ENCODE measurements around the gene ZNF229.
"Not testable (repeated sequence)": the region's sequence is repeated elsewhere in the genome, so short reads cannot be mapped to it uniquely, and the experiment has no call there.

Gene ZNF229

GRCh38 chr19:44430956-44431355 lies 17.3 kb downstream of the ZNF229 start:
- H3K4me1 ChIP-seq: no peaks in the 10 kb centered on the region
- H3K36me3 ChIP-seq (ENCODE audit: control insufficient read depth, insufficient read depth, low read length): peaks cover 7% of the 10 kb centered on the region
- no peak for TF ChIP-seq CTCF (IDR thresholded peaks at IDR 0.05)
- H3K27ac ChIP-seq: no peak overlapping the region
- H3K79me2 ChIP-seq: no peaks in the 10 kb centered on the region
- H3K4me2 ChIP-seq (ENCODE audit: low read length): no peak overlapping the region
- H2AFZ ChIP-seq: no peak overlapping the region
- peaks cover 12% of the 10 kb centered on the region for H3K9me3 ChIP-seq (ENCODE audit: control insufficient read depth, low read length)
- H3K4me3 ChIP-seq (ENCODE audit: low read depth, low read length): no peak overlapping the region
- H3K27me3 ChIP-seq (ENCODE audit: control insufficient read depth, insufficient read depth, low read length): no peaks in the 10 kb centered on the region
- H3K9ac ChIP-seq: no peak overlapping the region

DNA sequence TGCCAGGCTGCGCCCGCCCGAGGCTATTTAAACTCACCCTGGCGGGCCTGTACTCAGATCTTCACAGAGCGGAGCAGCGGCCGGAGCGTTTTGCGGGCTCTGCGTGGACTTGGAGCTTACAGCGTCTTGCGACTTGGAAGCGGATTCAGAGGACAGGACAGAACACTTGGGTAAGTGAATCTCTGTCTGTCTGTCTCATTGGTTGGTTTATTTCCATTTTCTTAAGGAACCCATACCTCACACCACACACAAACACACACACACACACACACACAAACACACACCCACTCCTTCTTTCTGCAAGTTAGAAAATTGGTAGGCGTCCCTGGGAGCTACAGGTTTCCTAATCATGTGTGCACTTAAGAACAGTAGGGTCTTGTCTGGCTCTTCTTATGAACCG lies 32.7 kb downstream of the ZNF229 start:
- not testable (repeated sequence) for H3K27ac ChIP-seq; H3K27me3 ChIP-seq (ENCODE audit: control insufficient read depth, insufficient read depth, low read length); H3K4me2 ChIP-seq (ENCODE audit: low read length); H3K36me3 ChIP-seq (ENCODE audit: control insufficient read depth, insufficient read depth, low read length); H3K4me1 ChIP-seq; H2AFZ ChIP-seq; H3K4me3 ChIP-seq (ENCODE audit: low read depth, low read length); H3K9ac ChIP-seq; H3K79me2 ChIP-seq; H3K9me3 ChIP-seq (ENCODE audit: control insufficient read depth, low read length)

DNA sequence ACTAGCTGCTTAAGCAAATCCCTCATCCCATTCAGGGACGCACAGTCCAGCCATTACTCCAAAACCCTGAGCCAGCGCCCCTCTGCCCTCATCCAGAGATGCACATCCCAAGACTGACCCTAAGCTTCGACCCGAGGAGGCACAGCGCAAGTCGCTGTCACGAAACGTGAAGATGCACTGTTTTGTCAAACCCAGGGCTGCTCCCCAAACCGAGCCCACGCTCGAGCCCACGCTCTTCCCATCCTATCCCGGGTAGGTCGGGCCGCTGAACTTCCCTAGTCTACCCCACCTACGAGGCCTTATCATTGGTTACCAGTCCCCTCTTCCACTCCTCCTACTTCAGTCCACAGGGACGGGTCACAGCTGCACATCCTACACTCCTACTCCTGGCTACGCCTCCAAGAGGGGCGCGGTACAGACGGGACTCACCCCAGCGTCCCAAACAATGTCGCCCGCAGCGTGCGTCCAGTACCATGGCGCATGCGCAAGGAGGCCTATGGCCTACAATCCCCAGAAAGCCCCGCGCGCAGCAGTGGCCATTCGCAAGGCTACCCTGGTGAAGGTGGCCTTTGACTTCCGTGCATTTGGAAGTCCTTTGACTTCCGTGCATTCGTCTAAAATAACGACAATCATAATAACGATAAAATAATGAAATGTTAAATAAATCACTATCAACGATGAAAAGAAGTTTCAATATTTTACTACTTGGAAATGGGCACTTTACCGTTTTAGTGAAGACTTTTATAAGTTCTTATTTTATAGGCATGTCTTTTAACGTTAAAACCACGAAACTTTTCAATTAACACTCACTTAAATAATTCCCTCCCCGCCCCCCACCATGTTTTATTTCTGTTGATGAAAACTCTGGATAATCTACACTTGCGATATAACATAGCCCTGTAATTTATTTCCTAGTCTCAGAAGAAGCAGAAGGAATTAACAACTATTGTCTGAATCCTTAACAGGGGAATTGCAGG lies 46.8 kb downstream of the ZNF229 start, which contains the start of gene ZNF285:
ZNF285 (minus strand) TSS at position 470 of the 977 bp plus-strand sequence. CDS start 4,395 bp downstream, outside the sequence.
- Histone ChIP-seq H3K9ac (no peak within 1 kb of the TSS), H3K27ac (no peak within 1 kb of the TSS), H2AFZ (no peak within 1 kb of the TSS), H3K36me3 (ENCODE audit: control insufficient read depth, insufficient read depth, low read length) (peaks cover 4% of the 10 kb centered on the region), H3K4me2 (ENCODE audit: low read length) (peak within 1 kb of the TSS; percentile 66), H3K79me2 (no peaks in the 10 kb centered on the region), H3K4me1 (no peaks in the 10 kb centered on the region), H3K4me3 (ENCODE audit: low read depth, low read length) (peak within 1 kb of the TSS; percentile 72), H3K9me3 (ENCODE audit: control insufficient read depth, low read length) (peaks cover 4% of the 10 kb centered on the region), H3K27me3 (ENCODE audit: control insufficient read depth, insufficient read depth, low read length) (no peaks in the 10 kb centered on the region)
- TF ChIP-seq CTCF (IDR thresholded peaks at IDR 0.05): no peak

GRCh38 chr19:44389268-44389667 lies 59.0 kb downstream of the ZNF229 start:
- H2AFZ ChIP-seq; H3K27ac ChIP-seq; H3K9ac ChIP-seq; H3K27me3 ChIP-seq (ENCODE audit: control insufficient read depth, insufficient read depth, low read length); H3K36me3 ChIP-seq (ENCODE audit: control insufficient read depth, insufficient read depth, low read length); H3K4me3 ChIP-seq (ENCODE audit: low read depth, low read length); H3K4me1 ChIP-seq; H3K79me2 ChIP-seq; H3K4me2 ChIP-seq (ENCODE audit: low read length); H3K9me3 ChIP-seq (ENCODE audit: control insufficient read depth, low read length): not testable (repeated sequence)
